Measurements from ENCODE around the gene GJD3.

- TF ChIP-seq CTCF (IDR thresholded peaks at IDR 0.05; ENCODE audit: poor library complexity, severe bottlenecking) (no peak), EP300 (conservative IDR thresholded peaks at IDR 0.05; ENCODE audit: poor library complexity, severe bottlenecking) (no peak), EZH2 (IDR thresholded peaks at IDR 0.05; ENCODE audit: borderline replicate concordance, insufficient read depth, low read length, poor library complexity, severe bottlenecking) (no peak)
These were observed 5.4 kb upstream of the GJD3 start for GRCh38 chr17:40369923-40370322.

Measured in neural cell (in vitro differentiated cells).